Ishikawa (cell line): ENCODE results near the gene TIMP2.

ENCODE experiments used
- CREB1 ChIP-seq: IDR thresholded peaks from 2 replicates; pipeline ENCODE4 v1.6.1; 2012; ENCODE audit warnings: low read depth
- EP300 ChIP-seq: IDR thresholded peaks from 2 replicates; pipeline ENCODE4 v1.6.1; 2012; ENCODE audit warnings: borderline replicate concordance
- TEAD4 ChIP-seq: IDR thresholded peaks from 2 replicates; pipeline ENCODE4 v1.6.1; 2012
- TF ChIP-seq, protein P1 (sequence below): IDR thresholded peaks from 2 replicates; pipeline ENCODE4 v1.6.1; 2012
- TF ChIP-seq, protein P2 (sequence below): IDR thresholded peaks from 2 replicates; pipeline ENCODE4 v1.6.1; 2012; ENCODE audit warnings: low read depth, mild to moderate bottlenecking

- TF ChIP-seq, protein P1, sequence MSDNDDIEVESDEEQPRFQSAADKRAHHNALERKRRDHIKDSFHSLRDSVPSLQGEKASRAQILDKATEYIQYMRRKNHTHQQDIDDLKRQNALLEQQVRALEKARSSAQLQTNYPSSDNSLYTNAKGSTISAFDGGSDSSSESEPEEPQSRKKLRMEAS = no peak
- TF ChIP-seq, protein P2, sequence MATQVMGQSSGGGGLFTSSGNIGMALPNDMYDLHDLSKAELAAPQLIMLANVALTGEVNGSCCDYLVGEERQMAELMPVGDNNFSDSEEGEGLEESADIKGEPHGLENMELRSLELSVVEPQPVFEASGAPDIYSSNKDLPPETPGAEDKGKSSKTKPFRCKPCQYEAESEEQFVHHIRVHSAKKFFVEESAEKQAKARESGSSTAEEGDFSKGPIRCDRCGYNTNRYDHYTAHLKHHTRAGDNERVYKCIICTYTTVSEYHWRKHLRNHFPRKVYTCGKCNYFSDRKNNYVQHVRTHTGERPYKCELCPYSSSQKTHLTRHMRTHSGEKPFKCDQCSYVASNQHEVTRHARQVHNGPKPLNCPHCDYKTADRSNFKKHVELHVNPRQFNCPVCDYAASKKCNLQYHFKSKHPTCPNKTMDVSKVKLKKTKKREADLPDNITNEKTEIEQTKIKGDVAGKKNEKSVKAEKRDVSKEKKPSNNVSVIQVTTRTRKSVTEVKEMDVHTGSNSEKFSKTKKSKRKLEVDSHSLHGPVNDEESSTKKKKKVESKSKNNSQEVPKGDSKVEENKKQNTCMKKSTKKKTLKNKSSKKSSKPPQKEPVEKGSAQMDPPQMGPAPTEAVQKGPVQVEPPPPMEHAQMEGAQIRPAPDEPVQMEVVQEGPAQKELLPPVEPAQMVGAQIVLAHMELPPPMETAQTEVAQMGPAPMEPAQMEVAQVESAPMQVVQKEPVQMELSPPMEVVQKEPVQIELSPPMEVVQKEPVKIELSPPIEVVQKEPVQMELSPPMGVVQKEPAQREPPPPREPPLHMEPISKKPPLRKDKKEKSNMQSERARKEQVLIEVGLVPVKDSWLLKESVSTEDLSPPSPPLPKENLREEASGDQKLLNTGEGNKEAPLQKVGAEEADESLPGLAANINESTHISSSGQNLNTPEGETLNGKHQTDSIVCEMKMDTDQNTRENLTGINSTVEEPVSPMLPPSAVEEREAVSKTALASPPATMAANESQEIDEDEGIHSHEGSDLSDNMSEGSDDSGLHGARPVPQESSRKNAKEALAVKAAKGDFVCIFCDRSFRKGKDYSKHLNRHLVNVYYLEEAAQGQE = no peak
- TF ChIP-seq EP300 = no peak
- no peak for TF ChIP-seq CREB1
- TF ChIP-seq TEAD4 = no peak
These were observed 33.1 kb downstream of the TIMP2 start for GRCh38 chr17:78892062-78892456.
